Prostate gland (tissue), 2 donors: ENCODE measurements around the gene SLC44A4.

Experiments used
- POLR2A ChIP-seq: fragments of 450-650 bp; IDR thresholded peaks from one replicate; pipeline ENCODE4 v1.6.1; 2016; ENCODE audit warnings: antibody characterized with exemption, mild to moderate bottlenecking
- POLR2AphosphoS5 ChIP-seq: sonication (generic); formaldehyde crosslinking; IDR thresholded peaks from one replicate; pipeline ENCODE4 v1.6.1; 2017; ENCODE audit warnings: antibody characterized with exemption
- TF ChIP-seq, protein P1 (sequence below), 4 experiments: fragments of 200-600 bp in 2 of 4; fragments of 450-650 bp in 2 of 4; sonication (generic) in 2 of 4; IDR thresholded peaks; 1 replicate in 3 of 4; 2 replicates in 1 of 4; pipeline ENCODE4 v1.5.1; 2016 to 2019; ENCODE audit warnings: antibody characterized with exemption in 4 of 4, mild to moderate bottlenecking in 2 of 4, moderate library complexity in 2 of 4

DNA sequence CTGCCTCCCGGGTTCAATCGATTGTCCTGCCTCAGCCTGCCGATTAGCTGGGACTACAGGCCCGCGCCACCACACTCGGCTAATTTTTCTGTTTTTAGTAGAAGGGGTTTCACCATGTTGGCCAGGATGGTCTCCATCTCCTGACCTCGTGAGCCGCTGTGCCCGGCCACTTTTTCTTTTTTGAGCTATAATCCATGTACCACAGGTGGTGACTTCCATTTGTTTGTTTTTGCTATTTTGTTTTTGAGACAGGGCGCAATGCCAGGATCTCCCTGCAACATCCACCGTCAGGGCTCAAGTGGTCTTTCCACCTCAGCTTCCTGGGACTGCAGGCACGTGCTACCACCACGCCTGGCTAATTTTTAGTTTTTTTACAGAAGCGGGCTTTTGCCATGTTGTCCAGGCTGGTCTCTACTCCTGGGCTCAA lies 42.7 kb downstream of the SLC44A4 start:
- TF ChIP-seq POLR2AphosphoS5 (no peak), POLR2A (no peak)
- TF ChIP-seq, protein P1, sequence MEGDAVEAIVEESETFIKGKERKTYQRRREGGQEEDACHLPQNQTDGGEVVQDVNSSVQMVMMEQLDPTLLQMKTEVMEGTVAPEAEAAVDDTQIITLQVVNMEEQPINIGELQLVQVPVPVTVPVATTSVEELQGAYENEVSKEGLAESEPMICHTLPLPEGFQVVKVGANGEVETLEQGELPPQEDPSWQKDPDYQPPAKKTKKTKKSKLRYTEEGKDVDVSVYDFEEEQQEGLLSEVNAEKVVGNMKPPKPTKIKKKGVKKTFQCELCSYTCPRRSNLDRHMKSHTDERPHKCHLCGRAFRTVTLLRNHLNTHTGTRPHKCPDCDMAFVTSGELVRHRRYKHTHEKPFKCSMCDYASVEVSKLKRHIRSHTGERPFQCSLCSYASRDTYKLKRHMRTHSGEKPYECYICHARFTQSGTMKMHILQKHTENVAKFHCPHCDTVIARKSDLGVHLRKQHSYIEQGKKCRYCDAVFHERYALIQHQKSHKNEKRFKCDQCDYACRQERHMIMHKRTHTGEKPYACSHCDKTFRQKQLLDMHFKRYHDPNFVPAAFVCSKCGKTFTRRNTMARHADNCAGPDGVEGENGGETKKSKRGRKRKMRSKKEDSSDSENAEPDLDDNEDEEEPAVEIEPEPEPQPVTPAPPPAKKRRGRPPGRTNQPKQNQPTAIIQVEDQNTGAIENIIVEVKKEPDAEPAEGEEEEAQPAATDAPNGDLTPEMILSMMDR (IDR thresholded peaks at IDR 0.05) = no peak
